WTC11 (cell line): ENCODE measurements around the gene SHANK1. TPM values are rescaled to one million over a fixed set of nuclear protein-coding genes. Genes with fewer than 3 reads are reported as not detected.

Source experiments
- ATAC-seq: fragments of 200-7000 bp; cut with Tn5 transposase; 2 replicates; pipeline ENCODE4 v1.10.0; 2021; ENCODE audit warnings: mild to moderate bottlenecking, moderate library complexity
- CTCF ChIA-PET: fragments of 300-600 bp; sonication (Branson Sonifier 250); formaldehyde crosslinking; loops from one replicate; lab custom pipeline; 2021; ENCODE audit warnings: antibody characterized with exemption; lab: Charles Lee
- POLR2A ChIA-PET: fragments of 350-600 bp; sonication (Branson Sonifier 250); formaldehyde crosslinking; loops from one replicate; lab custom pipeline; 2021; ENCODE audit warnings: antibody characterized with exemption; lab: Charles Lee
- DNase-seq: peaks from one replicate; pipeline ENCODE4 v3.0.0; 2021; ENCODE audit warnings: low spot score
- H3K27ac Mint-ChIP-seq: 2 replicates; pipeline ENCODE4 v1.8.0; 2021; ENCODE audit warnings: mixed read lengths
- H3K27me3 Mint-ChIP-seq: 2 replicates; pipeline ENCODE4 v1.8.0; 2021; ENCODE audit warnings: low read depth, mild to moderate bottlenecking, moderate library complexity, mixed read lengths
- H3K36me3 Mint-ChIP-seq: 2 replicates; pipeline ENCODE4 v1.8.0; 2021; ENCODE audit warnings: mixed read lengths
- H3K4me1 Mint-ChIP-seq: 2 replicates; pipeline ENCODE4 v1.8.0; 2022; ENCODE audit warnings: mixed read lengths
- H3K4me3 Mint-ChIP-seq: 2 replicates; pipeline ENCODE4 v1.8.0; 2021; ENCODE audit warnings: mild to moderate bottlenecking, moderate library complexity, mixed read lengths
- H3K9me3 Mint-ChIP-seq: 2 replicates; pipeline ENCODE4 v1.8.0; 2021; ENCODE audit warnings: mixed read lengths
- AFF4 ChIP-seq: sonication (generic); formaldehyde crosslinking; IDR thresholded peaks from 2 replicates; pipeline ENCODE4 v1.8.1; 2023; ENCODE audit warnings: mild to moderate bottlenecking, missing genetic modification reagents, borderline replicate concordance
- CBFB ChIP-seq: sonication (generic); formaldehyde crosslinking; IDR thresholded peaks from 2 replicates; pipeline ENCODE4 v1.8.1; 2022; ENCODE audit warnings: mild to moderate bottlenecking, low read depth, missing genetic modification reagents
- GABPB1 ChIP-seq: sonication (generic); formaldehyde crosslinking; IDR thresholded peaks from 2 replicates; pipeline ENCODE4 v1.8.1; 2023; ENCODE audit warnings: mild to moderate bottlenecking, missing genetic modification reagents
- GTF2I ChIP-seq: fragments of 250-450 bp; sonication (Bioruptor Pico); conservative IDR thresholded peaks from 2 replicates; pipeline ENCODE4 v1.4.0; 2021; ENCODE audit warnings: mild to moderate bottlenecking
- JUN ChIP-seq: sonication (generic); formaldehyde crosslinking; IDR thresholded peaks from 2 replicates; pipeline ENCODE4 v1.8.0; 2023; ENCODE audit warnings: mild to moderate bottlenecking, missing genetic modification reagents
- MLX ChIP-seq: sonication (generic); formaldehyde crosslinking; IDR thresholded peaks from 2 replicates; pipeline ENCODE4 v1.8.1; 2023; ENCODE audit warnings: mild to moderate bottlenecking, missing genetic modification reagents, moderate library complexity
- MXD4 ChIP-seq: fragments of 250-450 bp; sonication (Bioruptor Pico); IDR thresholded peaks from 2 replicates; pipeline ENCODE4 v1.8.0; 2021; ENCODE audit warnings: mild to moderate bottlenecking, moderate library complexity, borderline replicate concordance
- NFYB ChIP-seq: sonication (generic); formaldehyde crosslinking; conservative IDR thresholded peaks from 2 replicates; pipeline ENCODE4 v1.8.0; 2022; ENCODE audit warnings: low read depth, missing genetic modification reagents
- NR1H2 ChIP-seq: sonication (generic); formaldehyde crosslinking; IDR thresholded peaks from 2 replicates; pipeline ENCODE4 v1.9.0; 2021; ENCODE audit warnings: mild to moderate bottlenecking, moderate library complexity, missing genetic modification reagents
- OVOL2 ChIP-seq: fragments of 250-450 bp; sonication (Bioruptor Pico); IDR thresholded peaks from 2 replicates; pipeline ENCODE4 v1.9.0; 2021; ENCODE audit warnings: mild to moderate bottlenecking, borderline replicate concordance
- SMAD4 ChIP-seq: sonication (generic); formaldehyde crosslinking; IDR thresholded peaks from 2 replicates; pipeline ENCODE4 v1.8.0; 2022; ENCODE audit warnings: mild to moderate bottlenecking, missing genetic modification reagents
- SOX15 ChIP-seq: fragments of 250-450 bp; sonication (Bioruptor Pico); IDR thresholded peaks from 2 replicates; pipeline ENCODE4 v1.9.0; 2021; ENCODE audit warnings: mild to moderate bottlenecking
- SP1 ChIP-seq: sonication (generic); formaldehyde crosslinking; conservative IDR thresholded peaks from 2 replicates; pipeline ENCODE4 v1.8.1; 2022; ENCODE audit warnings: missing genetic modification reagents
- STAT6 ChIP-seq: sonication (generic); formaldehyde crosslinking; conservative IDR thresholded peaks from 2 replicates; pipeline ENCODE4 v1.8.1; 2023; ENCODE audit warnings: mild to moderate bottlenecking, low read depth, missing genetic modification reagents, moderate library complexity
- ZBTB21 ChIP-seq: sonication (generic); formaldehyde crosslinking; IDR thresholded peaks from 2 replicates; pipeline ENCODE4 v1.8.1; 2023; ENCODE audit warnings: mild to moderate bottlenecking, missing genetic modification reagents, borderline replicate concordance
- ZBTB43 ChIP-seq: sonication (generic); formaldehyde crosslinking; IDR thresholded peaks from 2 replicates; pipeline ENCODE4 v1.8.1; 2023; ENCODE audit warnings: mild to moderate bottlenecking, missing genetic modification reagents
- ZNF263 ChIP-seq: sonication (generic); formaldehyde crosslinking; IDR thresholded peaks from 2 replicates; pipeline ENCODE4 v1.8.1; 2022; ENCODE audit warnings: low read depth, mild to moderate bottlenecking, moderate library complexity, missing genetic modification reagents
- ZNF512 ChIP-seq: sonication (generic); formaldehyde crosslinking; IDR thresholded peaks from 2 replicates; pipeline ENCODE4 v1.8.1; 2022; ENCODE audit warnings: missing genetic modification reagents, borderline replicate concordance
- total RNA-seq: library from RNA; stranded (reverse); gene quantifications from 3 replicates; pipeline ENCODE4 v1.2.3, GENCODE V29; 2021
- TF ChIP-seq, protein P1 (sequence below): sonication (generic); formaldehyde crosslinking; IDR thresholded peaks from 2 replicates; pipeline ENCODE4 v1.8.1; 2023; ENCODE audit warnings: mild to moderate bottlenecking, missing genetic modification reagents
- TF ChIP-seq, protein P2 (sequence below): sonication (generic); formaldehyde crosslinking; IDR thresholded peaks from 2 replicates; pipeline ENCODE4 v1.8.0; 2022; ENCODE audit warnings: mild to moderate bottlenecking, missing genetic modification reagents
- TF ChIP-seq, protein P3 (sequence below): fragments of 200-600 bp; IDR thresholded peaks from 2 replicates; pipeline ENCODE4 v1.8.0; 2022; ENCODE audit warnings: antibody characterized with exemption

SHANK1 gene
- total RNA-seq, 1 experiment from 2014 or later = 8.7 TPM

DNA sequence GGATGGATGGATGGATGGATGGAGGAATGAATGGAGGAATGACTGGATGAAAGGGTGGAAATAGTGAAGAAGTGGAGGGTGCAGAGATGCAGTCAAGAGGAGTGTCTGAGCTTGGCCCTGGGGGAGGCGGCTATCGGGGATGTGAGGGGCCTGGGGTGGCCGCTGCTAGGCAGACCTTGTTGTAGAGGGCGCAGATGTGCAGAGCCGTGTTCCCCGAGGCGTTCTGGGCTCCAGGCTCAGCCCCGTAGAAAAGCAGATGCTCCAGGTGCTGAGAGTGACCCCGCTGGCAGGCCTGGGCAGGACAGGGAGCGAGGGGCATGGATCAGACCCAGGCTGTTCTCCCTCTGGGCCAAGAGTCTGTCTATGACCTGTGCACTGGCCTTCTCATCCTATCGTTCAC lies 8.4 kb downstream of the SHANK1 start:
- Mint-ChIP-seq H3K27ac (no peak overlapping the region), H3K4me3 (no peak overlapping the region), H3K4me1 (peaks cover 7% of the 10 kb centered on the region), H3K27me3 (peaks cover 25% of the 10 kb centered on the region), H3K9me3 (no peaks in the 10 kb centered on the region), H3K36me3 (no peaks in the 10 kb centered on the region)
- ChIA-PET POLR2A (no interaction called here), CTCF (interaction anchor here (1.7 to 2.0 kb wide), 2 partner anchors 13 to 72 kb away, joined by 4 to 11 read pairs; no protein-coding TSS in a partner anchor)
- DNase-seq (no peak), ATAC-seq (peak; percentile 29; the same call in 1 of the 2 replicates)
- TF ChIP-seq, protein P1, sequence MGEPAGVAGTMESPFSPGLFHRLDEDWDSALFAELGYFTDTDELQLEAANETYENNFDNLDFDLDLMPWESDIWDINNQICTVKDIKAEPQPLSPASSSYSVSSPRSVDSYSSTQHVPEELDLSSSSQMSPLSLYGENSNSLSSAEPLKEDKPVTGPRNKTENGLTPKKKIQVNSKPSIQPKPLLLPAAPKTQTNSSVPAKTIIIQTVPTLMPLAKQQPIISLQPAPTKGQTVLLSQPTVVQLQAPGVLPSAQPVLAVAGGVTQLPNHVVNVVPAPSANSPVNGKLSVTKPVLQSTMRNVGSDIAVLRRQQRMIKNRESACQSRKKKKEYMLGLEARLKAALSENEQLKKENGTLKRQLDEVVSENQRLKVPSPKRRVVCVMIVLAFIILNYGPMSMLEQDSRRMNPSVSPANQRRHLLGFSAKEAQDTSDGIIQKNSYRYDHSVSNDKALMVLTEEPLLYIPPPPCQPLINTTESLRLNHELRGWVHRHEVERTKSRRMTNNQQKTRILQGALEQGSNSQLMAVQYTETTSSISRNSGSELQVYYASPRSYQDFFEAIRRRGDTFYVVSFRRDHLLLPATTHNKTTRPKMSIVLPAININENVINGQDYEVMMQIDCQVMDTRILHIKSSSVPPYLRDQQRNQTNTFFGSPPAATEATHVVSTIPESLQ (CRISPR knock-in tag) = no peak
- TF ChIP-seq ZNF263 (CRISPR knock-in tag) = no peak
- no peak for TF ChIP-seq MXD4 (CRISPR knock-in tag)
- no peak for TF ChIP-seq AFF4 (CRISPR knock-in tag)
- TF ChIP-seq, protein P2, sequence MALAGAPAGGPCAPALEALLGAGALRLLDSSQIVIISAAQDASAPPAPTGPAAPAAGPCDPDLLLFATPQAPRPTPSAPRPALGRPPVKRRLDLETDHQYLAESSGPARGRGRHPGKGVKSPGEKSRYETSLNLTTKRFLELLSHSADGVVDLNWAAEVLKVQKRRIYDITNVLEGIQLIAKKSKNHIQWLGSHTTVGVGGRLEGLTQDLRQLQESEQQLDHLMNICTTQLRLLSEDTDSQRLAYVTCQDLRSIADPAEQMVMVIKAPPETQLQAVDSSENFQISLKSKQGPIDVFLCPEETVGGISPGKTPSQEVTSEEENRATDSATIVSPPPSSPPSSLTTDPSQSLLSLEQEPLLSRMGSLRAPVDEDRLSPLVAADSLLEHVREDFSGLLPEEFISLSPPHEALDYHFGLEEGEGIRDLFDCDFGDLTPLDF = no peak
- TF ChIP-seq SP1 (CRISPR knock-in tag) = no peak
- no peak for TF ChIP-seq OVOL2 (CRISPR knock-in tag)
- no peak for TF ChIP-seq JUN (CRISPR knock-in tag)
- TF ChIP-seq ZNF512 = no peak
- no peak for TF ChIP-seq GTF2I (CRISPR knock-in tag)

DNA sequence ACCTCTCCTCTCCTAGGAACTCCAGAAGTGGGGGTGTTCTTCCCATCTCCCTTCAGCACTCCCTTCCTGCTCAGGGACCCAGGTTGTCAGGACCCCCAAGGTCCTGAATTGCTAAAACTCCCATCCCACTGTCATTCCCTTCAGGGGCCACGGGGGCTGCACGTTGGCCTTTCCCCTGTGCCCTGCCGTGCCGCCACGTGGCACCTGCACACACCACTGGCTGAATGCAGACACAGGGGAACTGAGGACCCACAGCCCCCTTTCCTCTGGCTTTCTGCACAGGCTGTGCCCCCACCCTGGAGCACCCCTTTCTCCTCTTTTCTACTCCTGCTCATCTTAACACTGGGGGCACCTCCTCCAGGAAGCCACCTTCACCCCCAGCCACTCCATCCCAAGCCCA lies 9.0 kb downstream of the SHANK1 start:
- DNase-seq (no peak), ATAC-seq (no peak)
- Mint-ChIP-seq H3K4me3 (no peak overlapping the region), H3K4me1 (peaks cover 7% of the 10 kb centered on the region), H3K9me3 (no peaks in the 10 kb centered on the region), H3K36me3 (no peaks in the 10 kb centered on the region), H3K27me3 (peaks cover 20% of the 10 kb centered on the region), H3K27ac (no peak overlapping the region)
- ChIA-PET CTCF (interaction anchor here (0.7 to 2.0 kb wide), 4 partner anchors 14 to 212 kb away, joined by 3 to 11 read pairs (median 4); no protein-coding TSS in a partner anchor), POLR2A (no interaction called here)
- TF ChIP-seq NR1H2 (CRISPR knock-in tag) (no peak), ZBTB21 (CRISPR knock-in tag) (no peak), STAT6 (CRISPR knock-in tag) (no peak), NFYB (no peak), ZBTB43 (CRISPR knock-in tag) (no peak), SOX15 (no peak), GABPB1 (CRISPR knock-in tag) (no peak), CBFB (CRISPR knock-in tag) (no peak), SMAD4 (no peak), MLX (CRISPR knock-in tag) (no peak)
- TF ChIP-seq, protein P3, sequence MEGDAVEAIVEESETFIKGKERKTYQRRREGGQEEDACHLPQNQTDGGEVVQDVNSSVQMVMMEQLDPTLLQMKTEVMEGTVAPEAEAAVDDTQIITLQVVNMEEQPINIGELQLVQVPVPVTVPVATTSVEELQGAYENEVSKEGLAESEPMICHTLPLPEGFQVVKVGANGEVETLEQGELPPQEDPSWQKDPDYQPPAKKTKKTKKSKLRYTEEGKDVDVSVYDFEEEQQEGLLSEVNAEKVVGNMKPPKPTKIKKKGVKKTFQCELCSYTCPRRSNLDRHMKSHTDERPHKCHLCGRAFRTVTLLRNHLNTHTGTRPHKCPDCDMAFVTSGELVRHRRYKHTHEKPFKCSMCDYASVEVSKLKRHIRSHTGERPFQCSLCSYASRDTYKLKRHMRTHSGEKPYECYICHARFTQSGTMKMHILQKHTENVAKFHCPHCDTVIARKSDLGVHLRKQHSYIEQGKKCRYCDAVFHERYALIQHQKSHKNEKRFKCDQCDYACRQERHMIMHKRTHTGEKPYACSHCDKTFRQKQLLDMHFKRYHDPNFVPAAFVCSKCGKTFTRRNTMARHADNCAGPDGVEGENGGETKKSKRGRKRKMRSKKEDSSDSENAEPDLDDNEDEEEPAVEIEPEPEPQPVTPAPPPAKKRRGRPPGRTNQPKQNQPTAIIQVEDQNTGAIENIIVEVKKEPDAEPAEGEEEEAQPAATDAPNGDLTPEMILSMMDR = no peak
